ENCODE data around the gene GBF1.

- TF ChIP-seq CTCF (IDR thresholded peaks at IDR 0.05; ENCODE audit: borderline replicate concordance, extremely low read depth, low read length, poor library complexity, severe bottlenecking) (no peak), EZH2 (IDR thresholded peaks at IDR 0.05; ENCODE audit: borderline replicate concordance, low read depth, low read length, severe bottlenecking) (no peak)
Measured at GRCh38 chr10:102327002-102327401, 81.7 kb downstream of the GBF1 start.
